ENCODE data around the gene SEPTIN5. TPM values are rescaled to one million over a fixed set of nuclear protein-coding genes. Genes with fewer than 3 reads are reported as not detected.

SEPTIN5 gene
- total and polyA plus RNA-seq, 9 of the 15 experiments (the other 6 are each of a cell fraction or from before 2014, with no cell fraction given) = 0.03 to 195 (median 119) TPM

DNA sequence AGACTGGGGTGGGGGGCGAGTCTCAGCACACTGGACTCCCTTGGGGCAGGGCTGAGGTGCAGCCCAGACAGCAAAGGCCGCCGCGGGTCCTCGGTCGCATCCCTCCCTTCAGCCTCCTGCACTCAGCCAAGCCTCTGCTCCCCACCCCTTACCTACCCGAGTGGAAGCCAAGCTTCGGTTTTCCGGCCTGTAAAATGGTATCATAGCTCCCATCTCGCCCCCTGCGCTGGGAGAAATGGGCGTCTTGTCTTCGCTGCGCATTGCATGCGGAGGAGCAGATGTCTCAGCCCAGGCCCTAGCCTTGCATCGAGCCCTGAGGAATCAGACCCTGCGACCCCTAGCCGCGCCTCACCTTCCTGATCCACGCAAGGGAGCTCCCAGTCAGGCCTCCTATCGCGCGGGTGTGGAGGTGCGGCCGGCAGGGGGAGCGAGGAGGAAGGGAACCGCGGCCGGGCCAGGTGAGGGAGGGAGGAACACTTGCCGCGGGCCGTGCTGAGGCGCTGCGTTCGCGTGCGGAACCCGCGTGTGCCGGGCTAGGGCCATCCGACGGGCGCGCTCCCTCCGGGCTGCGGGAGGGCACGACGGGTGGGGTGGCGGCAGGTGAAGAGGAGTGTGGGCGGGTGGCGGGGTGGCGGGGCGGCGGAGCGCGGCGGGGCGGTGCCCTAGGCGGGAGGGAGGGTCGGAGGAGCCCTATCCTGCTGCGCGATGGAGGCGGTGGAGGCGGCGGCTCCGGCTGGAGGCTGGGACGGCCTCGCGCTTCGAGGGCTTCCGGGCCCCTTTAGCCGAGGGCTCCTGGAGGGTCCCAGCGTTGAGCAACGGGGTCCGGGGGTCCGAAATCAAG is 42.2 kb downstream of the SEPTIN5 start (continued):
- TF ChIP-seq FIP1L1 (IDR thresholded peaks at IDR 0.05; ENCODE audit: low read depth, low read length, poor library complexity, severe bottlenecking) (peak; percentile 79), POLR2A (conservative IDR thresholded peaks at IDR 0.05) (no peak), XRCC4 (IDR thresholded peaks at IDR 0.05; ENCODE audit: extremely low read depth, insufficient read depth, insufficient read length) (no peak), SP2 (IDR thresholded peaks at IDR 0.05; ENCODE audit: extremely low read depth, low read depth, low read length, poor library complexity, severe bottlenecking) (no peak), CHD4 (IDR thresholded peaks at IDR 0.05; ENCODE audit: insufficient read depth, insufficient replicate concordance, low read depth, low read length, poor library complexity, severe bottlenecking) (peak; percentile 66), NR2C2 (CRISPR knock-in tag; IDR thresholded peaks at IDR 0.05) (no peak), NR2C2 (tag; IDR thresholded peaks at IDR 0.05) (no peak), ZNF134 (CRISPR knock-in tag; conservative IDR thresholded peaks at IDR 0.05) (no peak), EGR1 (conservative IDR thresholded peaks at IDR 0.05) (peak; percentile 76), CBFA2T3 (IDR thresholded peaks at IDR 0.05) (no peak), MCM7 (IDR thresholded peaks at IDR 0.05) (no peak), NEUROD1 (IDR thresholded peaks at IDR 0.05; ENCODE audit: borderline replicate concordance, low read depth, low read length, partially characterized antibody) (peak; percentile 76), FOXJ3 (CRISPR knock-in tag; IDR thresholded peaks at IDR 0.05) (no peak), NCOA4 (IDR thresholded peaks at IDR 0.05; ENCODE audit: partially characterized antibody) (no peak), CBX3 (IDR thresholded peaks at IDR 0.05; ENCODE audit: borderline replicate concordance in 1 of 2, low read length in 2 of 2) (peak; percentile 4 to 74), ADNP (tag; IDR thresholded peaks at IDR 0.05) (no peak), PHF8 (IDR thresholded peaks at IDR 0.05; ENCODE audit: borderline replicate concordance, low read length) (peak; percentile 51; the same call in 1 of the 2 replicates)
- TF ChIP-seq, protein P1, sequence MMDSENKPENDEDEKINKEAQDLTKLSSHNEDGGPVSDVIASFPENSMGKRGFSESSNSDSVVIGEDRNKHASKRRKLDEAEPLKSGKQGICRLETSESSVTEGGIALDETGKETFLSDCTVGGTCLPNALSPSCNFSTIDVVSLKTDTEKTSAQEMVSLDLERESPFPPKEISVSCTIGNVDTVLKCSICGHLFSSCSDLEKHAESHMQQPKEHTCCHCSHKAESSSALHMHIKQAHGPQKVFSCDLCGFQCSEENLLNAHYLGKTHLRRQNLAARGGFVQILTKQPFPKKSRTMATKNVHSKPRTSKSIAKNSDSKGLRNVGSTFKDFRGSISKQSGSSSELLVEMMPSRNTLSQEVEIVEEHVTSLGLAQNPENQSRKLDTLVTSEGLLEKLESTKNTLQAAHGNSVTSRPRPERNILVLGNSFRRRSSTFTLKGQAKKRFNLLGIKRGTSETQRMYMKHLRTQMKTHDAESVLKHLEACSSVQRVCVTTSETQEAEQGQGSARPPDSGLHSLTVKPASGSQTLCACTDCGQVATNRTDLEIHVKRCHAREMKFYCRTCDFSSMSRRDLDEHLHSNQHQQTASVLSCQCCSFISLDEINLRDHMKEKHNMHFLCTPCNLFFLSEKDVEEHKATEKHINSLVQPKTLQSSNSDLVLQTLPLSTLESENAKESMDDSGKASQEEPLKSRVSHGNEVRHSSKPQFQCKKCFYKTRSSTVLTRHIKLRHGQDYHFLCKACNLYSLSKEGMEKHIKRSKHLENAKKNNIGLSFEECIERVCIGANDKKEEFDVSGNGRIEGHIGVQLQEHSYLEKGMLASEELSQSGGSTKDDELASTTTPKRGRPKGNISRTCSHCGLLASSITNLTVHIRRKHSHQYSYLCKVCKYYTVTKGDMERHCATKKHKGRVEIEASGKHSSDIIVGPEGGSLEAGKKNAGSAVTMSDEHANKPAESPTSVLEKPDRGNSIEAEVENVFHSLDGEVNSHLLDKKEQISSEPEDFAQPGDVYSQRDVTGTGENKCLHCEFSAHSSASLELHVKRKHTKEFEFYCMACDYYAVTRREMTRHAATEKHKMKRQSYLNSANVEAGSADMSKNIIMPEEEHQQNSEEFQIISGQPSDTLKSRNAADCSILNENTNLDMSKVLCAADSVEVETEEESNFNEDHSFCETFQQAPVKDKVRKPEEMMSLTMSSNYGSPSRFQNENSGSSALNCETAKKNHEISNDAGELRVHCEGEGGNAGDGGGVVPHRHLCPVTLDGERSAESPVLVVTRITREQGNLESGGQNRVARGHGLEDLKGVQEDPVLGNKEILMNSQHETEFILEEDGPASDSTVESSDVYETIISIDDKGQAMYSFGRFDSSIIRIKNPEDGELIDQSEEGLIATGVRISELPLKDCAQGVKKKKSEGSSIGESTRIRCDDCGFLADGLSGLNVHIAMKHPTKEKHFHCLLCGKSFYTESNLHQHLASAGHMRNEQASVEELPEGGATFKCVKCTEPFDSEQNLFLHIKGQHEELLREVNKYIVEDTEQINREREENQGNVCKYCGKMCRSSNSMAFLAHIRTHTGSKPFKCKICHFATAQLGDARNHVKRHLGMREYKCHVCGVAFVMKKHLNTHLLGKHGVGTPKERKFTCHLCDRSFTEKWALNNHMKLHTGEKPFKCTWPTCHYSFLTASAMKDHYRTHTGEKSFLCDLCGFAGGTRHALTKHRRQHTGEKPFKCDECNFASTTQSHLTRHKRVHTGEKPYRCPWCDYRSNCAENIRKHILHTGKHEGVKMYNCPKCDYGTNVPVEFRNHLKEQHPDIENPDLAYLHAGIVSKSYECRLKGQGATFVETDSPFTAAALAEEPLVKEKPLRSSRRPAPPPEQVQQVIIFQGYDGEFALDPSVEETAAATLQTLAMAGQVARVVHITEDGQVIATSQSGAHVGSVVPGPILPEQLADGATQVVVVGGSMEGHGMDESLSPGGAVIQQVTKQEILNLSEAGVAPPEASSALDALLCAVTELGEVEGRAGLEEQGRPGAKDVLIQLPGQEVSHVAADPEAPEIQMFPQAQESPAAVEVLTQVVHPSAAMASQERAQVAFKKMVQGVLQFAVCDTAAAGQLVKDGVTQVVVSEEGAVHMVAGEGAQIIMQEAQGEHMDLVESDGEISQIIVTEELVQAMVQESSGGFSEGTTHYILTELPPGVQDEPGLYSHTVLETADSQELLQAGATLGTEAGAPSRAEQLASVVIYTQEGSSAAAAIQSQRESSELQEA (IDR thresholded peaks at IDR 0.05; ENCODE audit: low read depth) = no peak
- TF ChIP-seq, protein P2, sequence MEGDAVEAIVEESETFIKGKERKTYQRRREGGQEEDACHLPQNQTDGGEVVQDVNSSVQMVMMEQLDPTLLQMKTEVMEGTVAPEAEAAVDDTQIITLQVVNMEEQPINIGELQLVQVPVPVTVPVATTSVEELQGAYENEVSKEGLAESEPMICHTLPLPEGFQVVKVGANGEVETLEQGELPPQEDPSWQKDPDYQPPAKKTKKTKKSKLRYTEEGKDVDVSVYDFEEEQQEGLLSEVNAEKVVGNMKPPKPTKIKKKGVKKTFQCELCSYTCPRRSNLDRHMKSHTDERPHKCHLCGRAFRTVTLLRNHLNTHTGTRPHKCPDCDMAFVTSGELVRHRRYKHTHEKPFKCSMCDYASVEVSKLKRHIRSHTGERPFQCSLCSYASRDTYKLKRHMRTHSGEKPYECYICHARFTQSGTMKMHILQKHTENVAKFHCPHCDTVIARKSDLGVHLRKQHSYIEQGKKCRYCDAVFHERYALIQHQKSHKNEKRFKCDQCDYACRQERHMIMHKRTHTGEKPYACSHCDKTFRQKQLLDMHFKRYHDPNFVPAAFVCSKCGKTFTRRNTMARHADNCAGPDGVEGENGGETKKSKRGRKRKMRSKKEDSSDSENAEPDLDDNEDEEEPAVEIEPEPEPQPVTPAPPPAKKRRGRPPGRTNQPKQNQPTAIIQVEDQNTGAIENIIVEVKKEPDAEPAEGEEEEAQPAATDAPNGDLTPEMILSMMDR (IDR thresholded peaks at IDR 0.05 in 2 of 3, conservative IDR thresholded peaks at IDR 0.05 in 1 of 3; ENCODE audit: insufficient read depth in 2 of 3, low read depth in 1 of 3, low read length in 3 of 3) = peak; percentile 98 to 99 (median 98)
